ENCODE measurements around the gene TSNAXIP1. TPM values are rescaled to one million over a fixed set of nuclear protein-coding genes. Genes with fewer than 3 reads are reported as not detected.

Gene TSNAXIP1
- total RNA-seq, 1 experiment from 2014 or later, result 1.1 TPM

- no TSS peak for BruUV-seq (replicated peaks)
- H3K36me3 Mint-ChIP-seq (ENCODE audit: insufficient read depth, unreplicated experiment), result peaks cover 10% of the 10 kb centered on the region
Measured at GRCh38 chr16:67828651-67829050, 22.0 kb downstream of the TSNAXIP1 start.

GRCh38 chr16:67833030-67833414, 26.3 kb downstream of the TSNAXIP1 start:
- Mint-ChIP-seq H3K4me1 (ENCODE audit: insufficient read depth, unreplicated experiment) (peaks cover 9% of the 10 kb centered on the region), H3K27ac (ENCODE audit: low read depth, unreplicated experiment) (peak overlapping the region; percentile 91), H3K36me3 (ENCODE audit: insufficient read depth, unreplicated experiment) (peaks cover 10% of the 10 kb centered on the region), H3K4me3 (ENCODE audit: unreplicated experiment) (peak overlapping the region; percentile 93), H3K27me3 (ENCODE audit: insufficient read depth, unreplicated experiment) (no peaks in the 10 kb centered on the region), H3K9me3 (ENCODE audit: unreplicated experiment) (no peaks in the 10 kb centered on the region)
- intact Hi-C loops (cut with micrococcal nuclease), result loop anchor here (5.0 kb wide), 1 partner anchor 94 kb away; no protein-coding TSS in a partner anchor
- TF ChIP-seq CTCF (IDR thresholded peaks at IDR 0.05; ENCODE audit: unreplicated experiment), result no peak
- ChIA-PET POLR2A (interaction anchor here (0.7 to 1.9 kb wide), 11 partner anchors 12 to 259 kb away, joined by 3 to 19 read pairs (median 6); partner anchors contain the start of genes GFOD2, NUTF2, PSKH1 and RANBP10), CTCF (interaction anchor here (0.5 to 2.5 kb wide), 12 partner anchors 8 to 282 kb away, joined by 3 to 20 read pairs (median 3); partner anchors contain the start of gene TSNAXIP1)
- peak; percentile 38 for DNase-seq (ENCODE audit: unreplicated experiment)
- BruUV-seq (replicated peaks), result no TSS peak

More at GRCh38 chr16:67828651-67829050, 22.0 kb downstream of the TSNAXIP1 start:
- H3K9me3 Mint-ChIP-seq (ENCODE audit: unreplicated experiment), result no peaks in the 10 kb centered on the region
- no peaks in the 10 kb centered on the region for H3K27me3 Mint-ChIP-seq (ENCODE audit: insufficient read depth, unreplicated experiment)
- no peak for TF ChIP-seq CTCF (IDR thresholded peaks at IDR 0.05; ENCODE audit: unreplicated experiment)
- CTCF ChIA-PET, result interaction anchor here (0.5 to 3.7 kb wide), 4 partner anchors 12 to 314 kb away, joined by 3 to 34 read pairs (median 4); no protein-coding TSS in a partner anchor
- intact Hi-C loops (cut with micrococcal nuclease), result no loop called here
- DNase-seq (ENCODE audit: unreplicated experiment), result no peak
- H3K4me3 Mint-ChIP-seq (ENCODE audit: unreplicated experiment), result no peak overlapping the region
- POLR2A ChIA-PET, result no interaction called here
- peaks cover 9% of the 10 kb centered on the region for H3K4me1 Mint-ChIP-seq (ENCODE audit: insufficient read depth, unreplicated experiment)
- H3K27ac Mint-ChIP-seq (ENCODE audit: low read depth, unreplicated experiment), result no peak overlapping the region

GRCh38 chr16:67833415-67834241, 26.9 kb downstream of the TSNAXIP1 start:
- POLR2A ChIA-PET, result interaction anchor here (0.7 to 1.9 kb wide), 13 partner anchors 12 to 258 kb away, joined by 3 to 19 read pairs (median 6); partner anchors contain the start of genes GFOD2, NUTF2, PSKH1 and RANBP10

More at GRCh38 chr16:67833415-67834241, 26.9 kb downstream of the TSNAXIP1 start:
- peak; percentile 87 for DNase-seq (ENCODE audit: unreplicated experiment)
- TF ChIP-seq CTCF (IDR thresholded peaks at IDR 0.05; ENCODE audit: unreplicated experiment), result no peak
- peaks cover 9% of the 10 kb centered on the region for H3K4me1 Mint-ChIP-seq (ENCODE audit: insufficient read depth, unreplicated experiment)
- CTCF ChIA-PET, result interaction anchor here (0.5 to 2.5 kb wide), 11 partner anchors 8 to 282 kb away, joined by 3 to 20 read pairs (median 3); partner anchors contain the start of gene TSNAXIP1
- intact Hi-C loops (cut with micrococcal nuclease), result loop anchor here (5.0 kb wide), 1 partner anchor 94 kb away; no protein-coding TSS in a partner anchor
- peak overlapping the region; percentile 91 for H3K27ac Mint-ChIP-seq (ENCODE audit: low read depth, unreplicated experiment)
- BruUV-seq (replicated peaks), result TSS peak; percentile 75
- peak overlapping the region; percentile 93 for H3K4me3 Mint-ChIP-seq (ENCODE audit: unreplicated experiment)
- no peaks in the 10 kb centered on the region for H3K27me3 Mint-ChIP-seq (ENCODE audit: insufficient read depth, unreplicated experiment)
- no peaks in the 10 kb centered on the region for H3K9me3 Mint-ChIP-seq (ENCODE audit: unreplicated experiment)
- H3K36me3 Mint-ChIP-seq (ENCODE audit: insufficient read depth, unreplicated experiment), result peaks cover 10% of the 10 kb centered on the region

All from MCF 10A (cell line).